K562 (cell line): ENCODE measurements around the gene FOXP4. TPM values are rescaled to one million over a fixed set of nuclear protein-coding genes. Genes with fewer than 3 reads are reported as not detected.

Experiments
- CHAMP1 ChIP-seq: fragments of 450-650 bp; IDR thresholded peaks from 2 replicates; pipeline ENCODE4 v1.6.1; 2016; ENCODE audit warnings: mild to moderate bottlenecking
- DNMT1 ChIP-seq: fragments of 450-650 bp; IDR thresholded peaks from 2 replicates; pipeline ENCODE4 v1.6.1; 2016; ENCODE audit warnings: antibody characterized with exemption, mild to moderate bottlenecking
- E2F4 ChIP-seq: sonication (generic); formaldehyde crosslinking; IDR thresholded peaks from 2 replicates; pipeline ENCODE4 v1.8.0; 2022; ENCODE audit warnings: mild to moderate bottlenecking, low read depth, missing genetic modification reagents
- ESRRB ChIP-seq: fragments of 250-450 bp; sonication (Bioruptor Pico); IDR thresholded peaks from 2 replicates; pipeline ENCODE4 v1.5.0; 2020; ENCODE audit warnings: mild to moderate bottlenecking, moderate library complexity, borderline replicate concordance
- MYC ChIP-seq, 2 experiments: fragments of 250-450 bp in 1 of 2; sonication (Bioruptor Pico) in 1 of 2; IDR thresholded peaks; 2 replicates each; pipeline versions ENCODE4 v1.5.1 to v1.6.1; 2012 to 2021; ENCODE audit warnings: low read depth in 2 of 2, borderline replicate concordance in 1 of 2, improper control_type of control experiment in 1 of 2, low read length in 1 of 2, mild to moderate bottlenecking in 1 of 2, moderate library complexity in 1 of 2
- TSC22D4 ChIP-seq: fragments of 450-650 bp; IDR thresholded peaks from 2 replicates; pipeline ENCODE4 v1.6.1; 2016; ENCODE audit warnings: missing genetic modification characterization, missing biosample characterization, control low read depth
- ZBTB40 ChIP-seq, 2 experiments: fragments of 450-650 bp in 1 of 2; sonication (generic) in 1 of 2; formaldehyde crosslinking in 1 of 2; IDR thresholded peaks; 2 replicates each; pipeline versions ENCODE4 v1.7.1 to v1.9.0; 2016 to 2022; ENCODE audit warnings: inconsistent platforms in 1 of 2, mild to moderate bottlenecking in 1 of 2, missing genetic modification reagents in 1 of 2
- polyA plus RNA-seq, 8 experiments: library from polyadenylated mRNA; depleted of rRNA in 4 of 8; stranded (reverse) in 5 of 8; unstranded in 3 of 8; fragments of >200 nt; fragmentation: Nextera tagmentation in 2 of 8; fragmentation: Illumina TruSeq in 1 of 8; extraction: Ambion mirVana in 2 of 8; extraction: Trizol in 1 of 8; gene quantifications; 2 replicates each; pipeline versions ENCODE4 v1.2.1 to v1.2.3, GENCODE V29; 2011 to 2014; ENCODE audit warnings: inconsistent platforms in 1 of 8, missing spikeins in 1 of 8
- total RNA-seq, 7 experiments: library from RNA; depleted of rRNA in 6 of 7; stranded (reverse); fragments of >200 nt in 6 of 7; fragmentation: Illumina TruSeq in 2 of 7; extraction: Trizol in 2 of 7; gene quantifications; 2 replicates each; pipeline versions ENCODE4 v1.2.1 to v1.2.3, GENCODE V29; 2011 to 2021; ENCODE audit warnings: low replicate concordance in 1 of 7

Gene FOXP4
- total and polyA plus RNA-seq, 9 of the 15 experiments (the other 6 are each of a cell fraction or from before 2014, with no cell fraction given), result 0.11 to 29.4 (median 2.3) TPM

DNA sequence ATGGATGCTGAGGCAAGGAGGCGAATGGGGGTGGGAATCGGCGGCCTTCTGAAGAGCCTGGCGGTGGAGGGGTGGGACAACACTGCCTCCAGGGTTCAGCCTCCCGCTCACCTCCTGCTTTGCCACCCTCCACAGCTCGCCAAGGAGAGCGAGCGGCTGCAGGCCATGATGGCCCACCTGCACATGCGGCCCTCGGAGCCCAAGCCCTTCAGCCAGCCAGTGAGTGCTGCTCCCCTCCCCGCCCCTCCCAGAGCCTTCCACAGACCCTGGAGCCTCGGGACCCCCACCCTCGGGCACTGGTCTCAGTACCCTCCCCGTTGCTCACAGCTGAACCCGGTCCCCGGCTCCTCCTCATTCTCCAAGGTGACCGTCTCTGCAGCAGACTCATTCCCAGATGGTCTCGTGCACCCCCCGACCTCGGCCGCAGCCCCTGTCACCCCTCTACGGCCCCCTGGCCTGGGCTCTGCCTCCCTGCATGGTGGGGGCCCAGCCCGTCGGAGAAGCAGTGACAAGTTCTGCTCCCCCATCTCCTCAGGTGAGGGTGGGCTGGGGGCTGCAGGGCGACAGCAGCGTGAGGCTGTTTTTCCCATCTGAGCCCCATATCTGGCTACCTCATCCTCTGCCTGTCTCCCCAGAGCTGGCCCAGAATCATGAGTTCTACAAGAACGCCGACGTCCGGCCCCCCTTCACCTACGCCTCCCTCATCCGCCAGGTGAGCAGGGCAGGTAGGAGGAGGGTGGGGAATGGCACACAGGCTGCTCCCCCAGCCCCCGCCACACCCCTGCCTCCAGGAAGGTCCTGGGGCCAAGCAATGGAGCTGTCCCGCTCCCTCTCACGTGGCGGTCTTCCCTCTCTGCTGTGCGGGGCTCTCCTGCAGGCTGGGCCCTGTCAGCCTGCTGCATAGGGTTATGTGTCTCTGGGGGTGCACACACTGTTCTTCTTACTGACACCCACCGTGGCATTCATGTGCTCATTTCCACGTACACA, 43.7 kb downstream of the FOXP4 start (continued):
- TF ChIP-seq E2F4 (CRISPR knock-in tag), result no peak
- no peak for TF ChIP-seq DNMT1
- TF ChIP-seq MYC (IDR thresholded peaks at IDR 0.05; ENCODE audit: low read depth, low read length), result no peak
- no peak for TF ChIP-seq MYC (CRISPR knock-in tag; IDR thresholded peaks at IDR 0.05; ENCODE audit: borderline replicate concordance, low read depth)
- TF ChIP-seq ESRRB, result no peak
- no peak for TF ChIP-seq TSC22D4 (tag)
- TF ChIP-seq ZBTB40 (IDR thresholded peaks at IDR 0.05), result no peak
- TF ChIP-seq ZBTB40 (CRISPR knock-in tag; IDR thresholded peaks at IDR 0.05), result no peak
- no peak for TF ChIP-seq CHAMP1
